IMR-90 (cell line): ENCODE measurements around the gene KRT8.

ENCODE experiments used
- BHLHE40 ChIP-seq: fragments of 150-350 bp; IDR thresholded peaks from 2 replicates; pipeline ENCODE4 v1.6.1; 2016; ENCODE audit warnings: mild to moderate bottlenecking, low read depth, low read length
- CTCF ChIP-seq: conservative IDR thresholded peaks from 2 replicates; pipeline ENCODE4 v1.5.1; 2012; ENCODE audit warnings: mild to moderate bottlenecking, low read depth, low read length, improper control_type of control experiment
- MAFK ChIP-seq: IDR thresholded peaks from 2 replicates; pipeline ENCODE4 v1.6.1; 2012; ENCODE audit warnings: low read depth, low read length, improper control_type of control experiment
- MAZ ChIP-seq: IDR thresholded peaks from 2 replicates; pipeline ENCODE4 v1.6.1; 2012; ENCODE audit warnings: low read depth, mild to moderate bottlenecking, low read length, improper control_type of control experiment, moderate library complexity, borderline replicate concordance
- MXI1 ChIP-seq: IDR thresholded peaks from 2 replicates; pipeline ENCODE4 v1.6.1; 2012; ENCODE audit warnings: low read depth, mild to moderate bottlenecking, low read length, moderate library complexity, borderline replicate concordance
- NFE2L2 ChIP-seq: fragments of 150-350 bp; IDR thresholded peaks from 2 replicates; pipeline ENCODE4 v1.6.1; 2016; ENCODE audit warnings: low read depth, mild to moderate bottlenecking, low read length
- POLR2A ChIP-seq: IDR thresholded peaks from 2 replicates; pipeline ENCODE4 v1.6.1; 2012; ENCODE audit warnings: mild to moderate bottlenecking, low read depth, low read length
- RAD21 ChIP-seq: IDR thresholded peaks from 2 replicates; pipeline ENCODE4 v1.6.1; 2012; ENCODE audit warnings: low read length, improper control_type of control experiment
- RCOR1 ChIP-seq: IDR thresholded peaks from 2 replicates; pipeline ENCODE4 v1.6.1; 2012; ENCODE audit warnings: mild to moderate bottlenecking, low read length, improper control_type of control experiment; ENCODE audit not compliant: insufficient replicate concordance
- USF2 ChIP-seq: fragments of 150-350 bp; IDR thresholded peaks from 2 replicates; pipeline ENCODE4 v1.6.1; 2017; ENCODE audit warnings: mild to moderate bottlenecking, antibody characterized with exemption, low read length, low read depth

GRCh38 chr12:52851787-52852186 is 53.1 kb downstream of the KRT8 start:
- TF ChIP-seq BHLHE40 (no peak), RCOR1 (no peak), CTCF (no peak), POLR2A (no peak), MAFK (no peak), MAZ (no peak), RAD21 (no peak), MXI1 (no peak), NFE2L2 (no peak), USF2 (no peak)
